ENCODE results near the gene SWAP70.

GRCh38 chr11:9780929-9781328, 117.1 kb downstream of the SWAP70 start:
- TF ChIP-seq FOXA1 (IDR thresholded peaks at IDR 0.05), result no peak
- TF ChIP-seq ZNF384 (IDR thresholded peaks at IDR 0.05), result no peak
- no peak for TF ChIP-seq FOXK2 (IDR thresholded peaks at IDR 0.05)
- TF ChIP-seq FOXM1 (IDR thresholded peaks at IDR 0.05; ENCODE audit: borderline replicate concordance), result no peak
- TF ChIP-seq TARDBP (IDR thresholded peaks at IDR 0.05), result no peak
- no peak for TF ChIP-seq L3MBTL2 (conservative IDR thresholded peaks at IDR 0.05)
- TF ChIP-seq PKNOX1 (IDR thresholded peaks at IDR 0.05), result no peak
- no peak for TF ChIP-seq SP1 (IDR thresholded peaks at IDR 0.05)
- no peak for TF ChIP-seq ARNT (IDR thresholded peaks at IDR 0.05)
- no peak for TF ChIP-seq ELF4 (IDR thresholded peaks at IDR 0.05)
- no peak for TF ChIP-seq SUZ12 (IDR thresholded peaks at IDR 0.05)
- TF ChIP-seq BHLHE40 (IDR thresholded peaks at IDR 0.05; ENCODE audit: borderline replicate concordance), result no peak
- TF ChIP-seq NFRKB (IDR thresholded peaks at IDR 0.05), result no peak
- TF ChIP-seq HDGF (IDR thresholded peaks at IDR 0.05; ENCODE audit: borderline replicate concordance), result no peak
